BE2C (cell line): ENCODE results near the gene CD40.

ENCODE experiments used
- DNase-seq: peaks from one replicate; pipeline ENCODE4 v3.0.0-alpha.2; 2020
- H3K27me3 ChIP-seq: fragments of 250-450 bp; sonication (Bioruptor Pico); 2 replicates; pipeline ENCODE4 v1.5.1; 2020; ENCODE audit warnings: mild to moderate bottlenecking
- H3K36me3 ChIP-seq: fragments of 250-450 bp; sonication (Bioruptor Pico); 2 replicates; pipeline ENCODE4 v1.5.1; 2020; ENCODE audit warnings: mild to moderate bottlenecking
- H3K4me1 ChIP-seq: fragments of 250-450 bp; sonication (Bioruptor Pico); 2 replicates; pipeline ENCODE4 v1.5.1; 2020
- H3K4me3 ChIP-seq: 2 replicates; pipeline ENCODE4 v1.5.1; 2011; ENCODE audit warnings: low read depth, low read length
- H3K9me3 ChIP-seq: fragments of 250-450 bp; sonication (Bioruptor Pico); 2 replicates; pipeline ENCODE4 v1.5.1; 2020
- TF ChIP-seq, protein P1 (sequence below): IDR thresholded peaks from 2 replicates; pipeline ENCODE4 v1.5.1; 2012; ENCODE audit warnings: mild to moderate bottlenecking, low read depth, low read length

CD40 gene

DNA sequence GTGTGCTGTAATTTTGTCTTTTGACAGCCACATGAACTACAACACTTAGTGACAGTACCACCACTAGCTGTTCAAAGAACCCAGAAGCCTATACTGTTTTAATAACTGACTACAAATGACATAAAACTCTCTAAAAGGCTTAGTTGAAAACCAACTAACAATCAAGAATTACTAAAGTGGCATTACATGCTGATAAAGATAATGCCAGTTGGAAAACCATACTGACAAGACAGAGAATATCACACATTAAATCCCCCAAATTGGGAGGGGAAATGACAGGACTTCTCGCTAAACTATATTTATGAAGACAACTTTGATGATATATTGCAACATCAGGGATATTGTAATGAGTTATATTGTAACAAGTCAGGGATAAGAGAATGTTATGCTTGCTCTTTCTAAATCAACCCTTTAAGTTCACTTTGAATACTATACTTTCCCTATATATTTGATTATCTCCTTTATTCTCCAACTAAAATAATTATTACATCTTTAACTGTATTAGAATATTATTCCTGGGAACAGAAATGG, 34.5 kb upstream of the CD40 start:
- Histone ChIP-seq H3K9me3 (no peaks in the 10 kb centered on the region), H3K4me1 (peaks cover 3% of the 10 kb centered on the region), H3K27me3 (no peaks in the 10 kb centered on the region), H3K4me3 (no peak overlapping the region), H3K36me3 (peaks cover 7% of the 10 kb centered on the region; the same call in 1 of the 2 replicates)
- TF ChIP-seq, protein P1, sequence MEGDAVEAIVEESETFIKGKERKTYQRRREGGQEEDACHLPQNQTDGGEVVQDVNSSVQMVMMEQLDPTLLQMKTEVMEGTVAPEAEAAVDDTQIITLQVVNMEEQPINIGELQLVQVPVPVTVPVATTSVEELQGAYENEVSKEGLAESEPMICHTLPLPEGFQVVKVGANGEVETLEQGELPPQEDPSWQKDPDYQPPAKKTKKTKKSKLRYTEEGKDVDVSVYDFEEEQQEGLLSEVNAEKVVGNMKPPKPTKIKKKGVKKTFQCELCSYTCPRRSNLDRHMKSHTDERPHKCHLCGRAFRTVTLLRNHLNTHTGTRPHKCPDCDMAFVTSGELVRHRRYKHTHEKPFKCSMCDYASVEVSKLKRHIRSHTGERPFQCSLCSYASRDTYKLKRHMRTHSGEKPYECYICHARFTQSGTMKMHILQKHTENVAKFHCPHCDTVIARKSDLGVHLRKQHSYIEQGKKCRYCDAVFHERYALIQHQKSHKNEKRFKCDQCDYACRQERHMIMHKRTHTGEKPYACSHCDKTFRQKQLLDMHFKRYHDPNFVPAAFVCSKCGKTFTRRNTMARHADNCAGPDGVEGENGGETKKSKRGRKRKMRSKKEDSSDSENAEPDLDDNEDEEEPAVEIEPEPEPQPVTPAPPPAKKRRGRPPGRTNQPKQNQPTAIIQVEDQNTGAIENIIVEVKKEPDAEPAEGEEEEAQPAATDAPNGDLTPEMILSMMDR, result no peak
- no peak for DNase-seq

DNA sequence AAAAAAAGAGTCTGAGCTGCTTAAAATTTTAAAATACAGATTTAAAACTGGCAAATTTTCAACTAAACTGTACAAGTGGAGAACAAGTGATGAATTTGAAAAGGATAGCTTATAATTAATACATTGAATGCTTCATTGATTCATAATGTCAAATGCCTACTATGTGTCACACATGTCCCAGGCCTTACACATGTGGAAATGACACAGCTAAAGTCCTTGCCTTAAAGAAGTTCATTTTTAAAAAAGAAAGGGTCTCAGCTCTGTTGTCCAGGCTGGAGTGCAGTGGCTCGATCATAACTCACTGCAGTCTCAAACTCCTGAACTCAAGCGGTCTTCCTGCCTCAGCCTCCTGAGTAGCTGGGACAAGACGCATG, 33.3 kb upstream of the CD40 start:
- no peak for DNase-seq
- no peaks in the 10 kb centered on the region; the same call in 1 of the 2 replicates for H3K36me3 ChIP-seq
- TF ChIP-seq, protein P1, result no peak
- H3K4me3 ChIP-seq, result no peak overlapping the region
- peaks cover 3% of the 10 kb centered on the region for H3K4me1 ChIP-seq
- H3K9me3 ChIP-seq, result no peaks in the 10 kb centered on the region
- no peaks in the 10 kb centered on the region for H3K27me3 ChIP-seq

DNA sequence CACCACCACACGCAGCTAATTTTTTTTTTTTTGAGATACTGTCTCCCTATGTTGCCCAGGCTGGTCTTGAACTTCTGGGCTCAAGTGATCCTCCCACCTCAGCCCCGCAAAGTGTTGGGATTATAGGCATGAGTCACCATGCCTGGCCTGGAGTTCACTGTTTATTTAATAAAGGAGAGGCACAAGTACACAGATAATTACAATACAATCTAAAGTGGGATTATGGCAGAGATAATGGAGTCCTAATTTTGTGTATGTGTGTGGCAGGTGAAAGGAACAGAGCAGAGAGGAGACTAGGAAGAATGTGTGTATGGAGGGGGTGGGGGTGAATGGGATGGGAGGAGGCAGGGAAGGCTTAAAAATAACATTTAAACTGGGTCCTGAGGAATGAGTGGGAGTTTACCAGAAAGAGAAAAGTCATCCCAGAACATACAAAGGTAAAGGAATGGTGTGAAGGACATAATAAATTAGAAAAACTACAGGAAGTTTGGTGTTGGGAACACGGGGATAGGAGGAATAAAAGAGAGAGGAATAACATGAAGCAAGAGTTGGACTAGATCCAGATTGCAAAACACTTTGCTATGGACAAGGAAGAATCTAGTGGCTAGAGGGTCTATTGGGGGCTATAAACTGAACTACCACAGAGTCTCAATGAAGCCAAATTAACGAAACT, 32.8 kb upstream of the CD40 start:
- Histone ChIP-seq H3K9me3 (no peaks in the 10 kb centered on the region), H3K36me3 (no peaks in the 10 kb centered on the region; the same call in 1 of the 2 replicates), H3K27me3 (no peaks in the 10 kb centered on the region), H3K4me1 (peaks cover 3% of the 10 kb centered on the region), H3K4me3 (no peak overlapping the region)
- TF ChIP-seq, protein P1, result no peak
- peak; percentile 33 for DNase-seq

DNA sequence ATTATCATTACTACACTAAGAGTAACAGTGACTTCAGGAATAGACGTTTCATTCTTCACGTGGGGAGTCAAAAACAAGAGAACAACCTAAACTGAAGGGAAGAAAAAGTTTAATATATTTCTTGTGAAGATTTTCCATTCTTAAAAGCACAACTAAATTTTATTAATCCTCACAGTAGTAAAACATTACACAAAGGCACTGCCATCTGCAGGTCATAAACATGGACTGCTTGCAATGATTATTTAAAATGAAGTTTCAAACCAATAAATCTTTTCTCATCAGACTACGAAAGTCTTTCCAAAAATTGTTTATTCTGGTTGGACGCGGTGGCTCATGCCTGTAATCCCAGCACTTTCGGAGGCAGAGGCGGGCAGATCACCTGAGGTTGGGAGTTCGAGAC, 31.0 kb upstream of the CD40 start:
- TF ChIP-seq, protein P1, result peak; percentile 53
- Histone ChIP-seq H3K36me3 (no peaks in the 10 kb centered on the region), H3K9me3 (no peaks in the 10 kb centered on the region), H3K4me3 (no peak overlapping the region), H3K27me3 (no peaks in the 10 kb centered on the region), H3K4me1 (peaks cover 3% of the 10 kb centered on the region)
- DNase-seq, result no peak

DNA sequence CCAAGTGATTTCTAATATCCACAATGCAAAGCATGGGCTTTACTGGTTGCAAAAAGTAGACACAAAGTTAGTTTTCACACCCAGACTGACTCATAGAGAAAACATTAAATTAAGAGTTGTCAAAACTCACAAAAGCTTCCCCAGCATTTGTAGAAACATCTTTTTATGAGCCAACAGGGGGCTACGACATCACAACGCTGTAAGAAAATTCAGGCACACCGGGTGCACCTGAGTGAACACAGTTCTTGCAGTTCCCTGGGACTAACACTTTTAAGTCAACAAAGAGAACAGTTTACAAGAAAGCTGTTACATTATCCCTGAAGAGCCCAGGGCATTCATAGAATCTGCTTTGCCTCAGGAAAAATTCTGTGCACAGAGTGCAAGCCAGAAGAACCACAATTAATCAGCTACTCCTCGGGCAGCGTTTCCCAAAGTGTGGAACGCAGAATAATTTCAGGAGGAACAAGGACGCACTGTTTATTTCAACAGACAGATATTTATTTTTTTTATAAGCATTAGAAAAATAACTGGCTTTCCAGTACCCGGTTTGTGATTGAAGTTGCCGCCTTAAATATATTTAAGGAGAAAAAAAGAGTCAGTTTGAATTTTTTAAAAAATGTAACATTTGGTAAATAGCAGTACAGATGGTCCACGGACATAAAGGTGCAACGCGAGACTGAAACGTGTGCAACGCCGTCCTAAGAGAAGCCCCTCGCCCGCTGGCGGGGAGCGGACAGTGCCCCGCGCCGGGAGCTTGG, 29.5 kb upstream of the CD40 start:
- H3K4me3 ChIP-seq, result peak overlapping the region; percentile 79
- DNase-seq, result no peak
- no peaks in the 10 kb centered on the region for H3K27me3 ChIP-seq
- no peaks in the 10 kb centered on the region for H3K36me3 ChIP-seq
- no peaks in the 10 kb centered on the region for H3K9me3 ChIP-seq
- H3K4me1 ChIP-seq, result peaks cover under 1% of the 10 kb centered on the region
- TF ChIP-seq, protein P1, result no peak

DNA sequence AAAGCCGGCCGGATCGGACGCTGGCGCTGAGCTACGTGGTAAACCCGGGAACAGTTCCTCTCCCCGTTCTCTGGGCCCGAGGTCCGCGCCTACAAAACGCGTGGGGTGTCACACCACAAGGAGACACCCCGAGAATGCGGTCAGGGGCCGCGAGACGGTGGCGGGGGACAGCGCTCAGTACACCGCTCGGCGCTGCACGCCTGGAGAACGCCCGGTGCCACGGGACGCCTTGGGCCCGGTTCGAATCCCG, 29.0 kb upstream of the CD40 start:
- H3K4me1 ChIP-seq, result no peaks in the 10 kb centered on the region; the same call in none of the 2 replicates
- DNase-seq, result no peak
- no peaks in the 10 kb centered on the region for H3K9me3 ChIP-seq

More for the DNA sequence above, 29.0 kb upstream of the CD40 start:
- no peaks in the 10 kb centered on the region for H3K27me3 ChIP-seq
- H3K36me3 ChIP-seq, result no peaks in the 10 kb centered on the region
- H3K4me3 ChIP-seq, result peak overlapping the region; percentile 79
- TF ChIP-seq, protein P1, result no peak
